GM19324 (cell line): ENCODE data around the gene C6orf120.
A peak's percentile ranks its signal among the peaks of the same experiment; 100 is the strongest.

Experiments used
- ATAC-seq: cut with Tn5 transposase; IDR thresholded peaks from one replicate; pipeline ENCODE4 v1.9.1; 2021; ENCODE audit warnings: mild to moderate bottlenecking, moderate library complexity; ENCODE audit not compliant: unreplicated experiment, low FRiP score

The C6orf120 gene

DNA sequence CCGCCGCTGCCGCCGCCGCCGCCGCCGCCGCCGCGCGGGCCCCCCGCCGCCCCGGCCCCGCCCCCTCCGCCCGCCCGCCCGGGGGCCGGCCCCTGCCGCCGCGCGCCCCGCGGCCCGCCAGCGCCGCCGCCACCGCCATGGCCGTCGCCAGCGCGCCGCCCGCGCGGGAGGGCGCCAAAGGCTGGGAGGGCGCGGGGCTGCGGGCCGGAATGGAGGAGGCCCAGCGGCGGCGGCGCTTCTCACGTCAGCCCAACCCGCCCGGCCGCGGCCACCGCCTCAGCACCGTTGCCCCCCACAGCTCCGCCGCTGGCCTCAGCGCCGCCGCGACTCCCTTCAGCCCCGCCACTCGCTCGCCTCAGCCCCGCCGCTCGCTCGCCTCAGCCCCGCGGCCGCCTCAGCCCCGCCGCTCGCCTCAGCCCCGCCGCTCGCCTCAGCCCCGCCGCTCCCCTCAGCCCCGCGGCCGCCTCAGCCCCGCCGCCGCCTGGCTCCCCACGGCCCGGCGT lies 22.1 kb downstream of the C6orf120 start:
- ATAC-seq, result peak; percentile 56

DNA sequence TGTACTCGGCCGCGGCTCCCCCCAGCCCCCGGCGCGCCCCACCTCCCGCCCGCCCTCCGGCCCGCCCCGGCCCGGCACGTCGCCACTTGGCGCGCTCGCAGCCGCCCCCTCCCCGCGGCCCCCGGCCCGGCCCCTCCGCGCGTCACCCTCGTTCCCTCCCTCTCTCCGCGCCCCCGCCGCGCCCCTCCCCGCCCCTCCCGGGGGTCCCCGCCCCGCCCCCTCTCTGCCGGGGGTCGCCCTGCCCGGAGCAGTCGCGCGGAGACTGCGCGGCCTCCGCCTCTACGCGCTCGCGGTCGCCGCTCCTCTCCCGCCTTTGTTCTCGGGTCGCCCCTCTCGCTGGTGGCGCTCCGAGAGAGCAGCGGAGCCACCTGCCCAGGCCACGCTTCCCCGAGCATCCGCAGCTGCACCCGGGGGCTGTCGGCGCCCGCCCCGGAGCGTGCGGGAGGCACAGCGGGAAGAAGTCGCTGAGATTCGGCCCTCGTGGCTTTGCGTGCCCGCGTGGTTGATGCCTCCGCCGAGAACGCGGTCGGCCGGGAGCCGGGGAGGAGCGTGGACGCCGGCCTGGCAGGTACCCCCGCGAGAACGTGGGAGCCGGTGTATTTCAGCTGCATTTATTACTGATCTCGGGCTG lies 22.7 kb downstream of the C6orf120 start, which contains the start of gene PHF10:
Gene PHF10 (minus strand): TSS at position 7 of the 631 bp plus-strand sequence. CDS start 569 bp downstream, outside the sequence.
- peak; percentile 61 for ATAC-seq

DNA sequence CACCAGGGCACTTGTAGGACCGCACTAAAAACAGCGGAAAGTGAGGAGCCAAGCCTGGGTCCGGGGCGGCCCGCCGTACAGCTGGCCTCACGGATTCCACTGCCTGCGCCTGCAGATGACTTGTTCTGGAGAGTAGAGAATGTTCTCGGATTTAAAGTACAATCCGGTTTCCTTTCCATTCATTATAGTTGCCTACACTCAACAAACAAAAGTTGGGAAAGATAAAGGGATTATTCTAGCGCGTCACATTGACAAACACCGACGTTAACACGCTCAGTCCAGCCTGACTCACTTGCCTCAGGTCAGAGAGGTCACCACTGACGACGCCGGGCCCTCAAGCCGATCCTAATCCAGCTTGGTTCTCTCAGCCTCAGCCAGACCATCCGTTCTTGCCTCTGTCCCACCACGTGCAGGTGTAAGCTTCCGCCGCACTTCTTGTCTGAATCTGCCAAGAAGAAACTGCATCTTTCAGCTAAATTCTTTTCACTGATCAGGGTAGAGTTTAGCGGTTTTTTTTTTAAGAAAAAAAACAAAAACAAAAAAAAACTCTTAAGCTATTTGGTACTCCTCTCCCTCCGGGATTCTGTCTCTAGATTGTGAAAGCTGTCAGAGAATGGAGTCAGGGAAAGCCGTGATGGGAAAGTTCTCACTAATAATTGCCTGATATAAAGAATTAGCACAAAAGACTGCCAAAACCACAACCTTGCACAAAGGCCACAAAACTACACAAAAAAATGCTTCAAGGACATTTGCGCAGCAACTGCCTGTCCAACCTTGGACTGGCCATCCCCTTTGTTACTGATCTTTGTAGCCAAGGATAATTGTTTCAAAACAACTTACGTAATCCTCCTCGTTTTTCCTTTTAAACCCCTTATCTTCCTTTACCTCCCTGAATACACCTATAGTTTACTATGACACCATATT lies 23.5 kb downstream of the C6orf120 start:
- no peak for ATAC-seq

DNA sequence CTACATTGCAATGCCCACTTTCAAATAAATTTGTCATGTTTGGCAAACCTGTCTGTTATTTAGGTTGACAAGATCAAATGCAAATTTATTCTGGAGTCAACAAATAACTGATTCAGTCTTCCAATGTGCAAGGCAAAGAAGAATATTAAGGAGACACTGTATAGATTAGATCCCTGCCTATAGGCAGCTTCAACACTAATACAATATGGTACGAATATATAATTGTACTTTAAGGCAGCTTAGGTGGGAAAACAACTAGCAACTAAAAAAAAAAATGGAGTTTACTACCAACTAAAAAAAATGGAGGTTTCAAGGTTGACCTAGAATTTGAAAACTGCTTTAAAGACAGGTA lies 24.1 kb downstream of the C6orf120 start:
- ATAC-seq, result no peak

DNA sequence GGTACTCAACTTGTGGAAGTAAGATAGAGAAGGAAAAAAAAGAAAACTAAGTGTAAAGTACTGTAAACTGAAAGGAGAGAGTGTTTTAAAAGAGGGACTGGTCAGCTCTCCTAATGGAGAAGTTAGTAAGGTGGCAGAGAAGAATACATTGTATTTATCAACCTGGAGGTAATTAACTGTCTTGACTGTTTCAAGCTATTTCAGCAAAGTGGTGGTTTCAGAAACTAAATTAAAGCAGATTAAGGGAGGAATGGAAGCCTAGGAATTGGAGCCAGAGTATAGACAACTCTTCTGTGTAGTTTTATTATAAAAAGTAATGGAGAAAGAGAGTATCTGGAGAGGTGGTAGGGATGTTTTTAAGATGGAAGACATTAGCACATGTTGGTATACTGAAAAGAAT lies 25.0 kb downstream of the C6orf120 start:
- ATAC-seq, result no peak

DNA sequence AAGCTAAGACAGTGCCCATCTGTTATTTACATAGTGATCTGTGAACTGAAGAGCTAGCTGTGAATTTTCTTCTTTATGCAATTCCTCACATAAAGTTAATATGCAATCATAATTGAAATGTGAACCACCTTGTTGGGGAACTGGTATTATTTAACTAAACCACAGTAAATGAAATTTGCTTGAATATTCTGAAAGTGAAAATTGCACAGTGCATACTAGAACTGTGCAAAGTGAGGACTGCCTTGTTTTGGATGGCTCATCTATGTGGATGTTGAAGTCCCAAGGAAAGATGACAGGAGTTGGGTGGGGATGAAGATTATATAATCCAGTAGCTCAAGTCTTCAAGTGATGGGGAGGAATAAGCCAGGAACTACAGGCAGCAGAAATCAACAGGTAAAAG lies 28.0 kb downstream of the C6orf120 start:
- no peak for ATAC-seq

DNA sequence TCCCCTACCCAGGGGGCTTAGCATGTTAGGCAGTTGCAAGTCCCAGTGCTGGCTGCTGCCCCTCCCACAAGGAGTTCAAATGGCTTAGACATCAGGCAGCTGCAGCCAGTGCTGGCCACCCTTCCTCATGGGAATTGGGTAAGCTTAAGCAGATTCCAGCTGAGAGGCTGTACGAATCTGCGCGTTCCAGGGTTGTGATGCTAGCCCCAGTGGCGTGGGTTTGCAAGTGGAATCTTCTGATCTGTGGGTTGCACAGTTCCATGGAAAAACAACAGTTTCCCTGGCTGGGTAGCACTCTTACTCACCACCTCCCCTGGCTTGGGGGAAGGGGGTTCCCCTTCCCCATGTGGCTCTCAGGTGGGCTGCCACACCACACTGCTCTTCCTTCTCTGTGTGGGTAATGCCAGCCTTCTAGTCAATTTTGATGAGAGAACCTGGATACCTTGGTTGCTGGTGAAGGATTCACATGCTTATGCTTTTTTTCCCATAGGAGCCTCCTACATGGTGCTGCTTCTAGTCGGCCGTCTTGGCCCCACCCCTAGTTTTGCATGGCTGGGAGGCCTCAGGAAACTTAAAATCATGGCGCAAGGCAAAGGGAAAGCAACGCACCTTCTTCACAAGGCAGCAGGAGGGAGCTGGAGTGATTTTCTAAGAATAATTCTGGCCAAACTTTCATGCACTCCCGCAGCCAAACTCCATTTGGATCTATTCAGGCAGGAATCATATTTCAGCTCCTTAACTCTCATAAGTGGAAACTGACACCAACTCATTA lies 36.5 kb downstream of the C6orf120 start:
- no peak for ATAC-seq

DNA sequence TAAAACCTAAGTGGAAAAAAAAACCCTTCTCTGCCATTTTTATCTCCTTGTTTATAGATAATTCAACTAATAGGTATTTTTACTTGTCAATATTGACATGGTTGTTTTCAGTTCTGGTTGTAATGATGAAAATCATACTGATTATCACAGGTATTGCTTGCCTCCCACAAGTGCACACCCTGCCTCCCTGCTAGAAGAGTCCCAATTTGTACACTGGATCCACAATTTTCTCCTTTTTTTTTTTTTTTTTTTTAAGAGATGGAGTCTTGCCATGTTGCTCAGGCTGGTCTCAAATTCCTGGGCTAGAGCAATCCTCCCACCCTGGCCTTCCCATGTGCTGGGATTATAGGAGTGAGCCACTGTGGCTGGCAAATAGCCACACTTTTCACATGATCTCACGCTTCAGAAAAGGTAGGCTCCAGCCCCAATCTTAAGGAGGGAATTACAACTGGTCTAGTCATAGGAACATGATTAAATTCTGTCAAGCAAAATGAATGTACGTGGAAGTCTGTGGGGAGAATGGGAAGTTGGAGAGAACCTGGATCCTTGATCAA lies 37.1 kb downstream of the C6orf120 start:
- ATAC-seq, result no peak

DNA sequence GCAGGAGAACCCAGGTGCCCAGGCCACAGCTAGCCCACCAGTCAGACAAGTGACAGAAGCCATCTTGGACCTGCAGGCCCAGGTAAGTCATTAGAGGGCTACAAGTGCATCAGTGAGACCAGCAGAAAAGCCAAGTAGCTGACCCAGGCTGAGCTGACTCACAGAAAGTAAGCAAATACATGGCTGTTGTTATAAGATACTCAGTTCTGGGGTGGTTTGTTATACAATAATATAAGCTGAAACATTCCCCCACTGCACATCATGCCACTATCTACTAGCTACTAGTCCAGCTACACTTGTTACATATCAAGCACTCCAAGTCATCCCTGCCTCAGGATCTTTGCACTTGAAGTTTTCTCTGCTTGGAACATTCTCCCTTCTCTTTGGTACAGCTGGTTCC lies 39.4 kb downstream of the C6orf120 start:
- ATAC-seq, result no peak

DNA sequence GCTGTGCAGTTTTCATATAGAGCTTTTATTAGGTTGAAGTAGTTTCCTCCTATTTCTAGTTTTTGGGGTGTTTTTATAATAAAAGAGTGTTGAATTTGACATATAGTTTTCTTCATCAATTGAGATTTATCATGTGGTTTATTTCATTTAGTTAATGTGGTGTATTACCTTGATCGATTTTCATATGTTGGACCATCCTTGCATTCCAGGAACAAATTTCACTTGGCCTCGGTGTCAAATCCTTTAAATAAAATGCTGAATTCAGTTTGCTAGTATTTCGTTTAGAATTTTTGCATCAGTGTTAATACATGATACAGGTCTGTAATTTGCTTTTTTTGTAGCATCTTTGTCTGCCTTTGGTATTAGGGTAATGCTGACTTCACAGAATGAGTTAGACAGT lies 43.5 kb downstream of the C6orf120 start:
- no peak for ATAC-seq

DNA sequence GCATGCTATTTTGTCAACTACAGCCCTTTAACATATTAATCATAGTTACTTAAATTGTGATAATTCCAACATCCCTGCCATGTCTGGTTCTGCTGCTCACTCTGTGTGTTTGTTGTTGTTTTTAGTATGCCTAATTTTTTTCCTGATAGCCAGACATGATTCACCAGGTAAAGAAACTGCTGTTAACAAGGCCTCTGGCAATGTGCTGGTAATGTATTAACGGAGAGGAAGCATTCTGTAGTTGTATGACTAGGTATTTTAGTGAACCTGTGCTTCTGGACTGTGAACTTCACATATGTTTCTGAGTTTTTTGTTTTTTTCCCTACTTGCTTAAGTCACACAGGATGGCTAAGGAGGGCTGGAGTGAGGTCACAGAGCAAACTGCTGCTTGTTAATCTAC lies 44.6 kb downstream of the C6orf120 start:
- ATAC-seq, result no peak

DNA sequence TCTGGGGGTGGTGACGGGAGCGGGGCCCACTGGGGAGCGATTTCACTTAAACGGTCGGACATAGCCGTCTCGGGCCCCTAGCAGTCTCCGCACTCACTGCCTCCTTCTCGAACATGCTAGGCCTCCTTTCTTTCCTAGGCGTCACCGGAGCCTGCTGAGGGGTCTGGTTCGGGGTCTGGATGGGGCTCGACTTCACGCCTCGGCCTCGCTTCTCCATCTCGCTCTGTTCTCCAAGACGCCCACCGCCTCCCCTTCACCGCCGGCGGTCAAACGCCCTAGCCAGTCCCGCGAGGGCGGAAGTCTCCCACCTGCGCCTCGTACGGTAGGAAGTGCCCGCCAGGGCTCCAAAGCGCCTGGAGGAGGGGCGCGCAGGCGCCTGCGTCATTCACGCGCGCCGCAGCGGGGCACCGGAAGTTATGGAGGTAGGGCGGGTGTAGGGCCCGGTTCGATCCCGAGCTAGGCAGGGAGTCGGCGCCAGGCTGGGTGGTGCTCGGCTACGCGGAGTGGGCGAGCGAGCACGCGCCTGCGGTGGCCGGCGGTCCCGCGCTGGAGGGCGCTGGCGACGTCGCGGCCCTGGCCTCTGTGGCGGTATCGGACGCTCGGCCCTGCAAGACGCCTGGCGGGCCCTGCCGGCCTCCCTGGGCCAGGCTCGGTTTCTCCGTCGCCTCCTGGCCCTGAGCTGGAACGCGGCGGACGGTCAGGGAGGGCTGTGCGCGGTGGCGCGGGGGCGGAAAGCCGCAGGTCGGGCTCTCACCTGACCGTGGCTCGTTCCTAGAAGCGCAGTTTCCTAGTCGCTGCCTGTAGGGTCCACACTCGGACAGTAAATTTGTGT lies 49.5 kb downstream of the C6orf120 start, which contains the start of the genes DYNLT2 and ERMARD:
Gene DYNLT2 (minus strand): TSS at position 331 of the 832 bp plus-strand sequence. CDS start 114 bp downstream, at position 217.
Gene ERMARD (plus strand): TSS at position 381 of the 832 bp plus-strand sequence. CDS start 36 bp downstream, at position 417.
- peak; percentile 98 for ATAC-seq

DNA sequence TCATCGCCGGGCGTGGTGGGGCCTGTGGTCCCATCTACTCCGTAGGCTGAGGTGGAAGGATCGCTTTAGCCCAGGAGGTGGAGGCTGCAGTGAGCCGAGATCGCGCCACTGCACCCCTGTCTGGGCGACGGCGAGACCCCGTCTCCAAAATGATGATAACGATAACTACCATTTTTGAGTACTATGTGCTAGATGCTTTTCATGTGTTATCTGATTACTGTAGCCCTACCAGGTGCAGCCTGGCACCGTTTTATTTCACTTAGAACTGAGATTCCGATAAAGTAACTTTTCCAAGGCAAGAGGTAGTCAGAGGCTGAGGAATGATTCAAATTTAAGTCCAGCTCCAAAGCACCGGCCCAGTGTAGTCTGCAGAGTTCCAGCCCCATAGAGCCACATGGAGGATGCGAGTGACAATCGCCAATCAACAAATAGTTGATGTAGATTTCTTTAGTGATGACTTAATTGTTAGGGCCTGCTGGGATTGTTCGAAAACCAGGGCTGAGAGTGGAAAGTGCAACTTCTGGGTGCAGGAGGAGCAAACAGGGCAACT lies 50.2 kb downstream of the C6orf120 start:
- ATAC-seq, result no peak
